Adrenal gland (tissue), 5 donors: Measurements from ENCODE around the gene GLT8D2.
"Not testable (repeated sequence)": the region's sequence is repeated elsewhere in the genome, so short reads cannot be mapped to it uniquely, and the experiment has no call there.

Experiments
- POLR2A ChIP-seq, 2 donors: fragments of 450-650 bp; IDR thresholded peaks; one replicate each; pipeline ENCODE4 v1.6.1; 2017; ENCODE audit warnings: antibody characterized with exemption in 2 of 2, mild to moderate bottlenecking in 2 of 2, moderate library complexity in 1 of 2
- TF ChIP-seq, protein P1 (sequence below), 6 experiments: fragments of 450-650 bp in 4 of 6; fragments of 200-600 bp in 2 of 6; sonication (generic) in 1 of 6; IDR thresholded peaks; 1 replicate in 5 of 6; 2 replicates in 1 of 6; pipeline versions ENCODE4 v1.5.1 to v1.8.0; 2016 to 2021; ENCODE audit warnings: antibody characterized with exemption in 6 of 6, mild to moderate bottlenecking in 2 of 6, moderate library complexity in 1 of 6
- donor health status: DM: no; HTN: no; CAD: no.

DNA sequence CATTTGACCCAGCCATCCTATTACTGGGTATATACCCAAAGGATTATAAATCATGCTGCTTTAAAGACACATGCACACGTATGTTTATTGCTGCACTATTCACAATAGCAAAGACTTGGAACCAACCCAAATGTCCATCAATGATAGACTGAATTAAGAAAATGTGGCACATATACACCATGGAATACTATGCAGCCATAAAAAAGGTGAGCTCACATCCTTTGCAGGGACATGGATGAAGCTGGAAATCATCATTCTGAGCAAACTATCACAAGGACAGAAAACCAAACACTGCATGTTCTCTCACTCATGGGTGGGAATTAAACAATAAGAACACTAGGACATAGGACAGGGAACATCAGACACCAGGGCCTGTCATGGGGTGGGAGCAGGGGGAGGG lies 10.2 kb downstream of the GLT8D2 start:
- TF ChIP-seq, protein P1, sequence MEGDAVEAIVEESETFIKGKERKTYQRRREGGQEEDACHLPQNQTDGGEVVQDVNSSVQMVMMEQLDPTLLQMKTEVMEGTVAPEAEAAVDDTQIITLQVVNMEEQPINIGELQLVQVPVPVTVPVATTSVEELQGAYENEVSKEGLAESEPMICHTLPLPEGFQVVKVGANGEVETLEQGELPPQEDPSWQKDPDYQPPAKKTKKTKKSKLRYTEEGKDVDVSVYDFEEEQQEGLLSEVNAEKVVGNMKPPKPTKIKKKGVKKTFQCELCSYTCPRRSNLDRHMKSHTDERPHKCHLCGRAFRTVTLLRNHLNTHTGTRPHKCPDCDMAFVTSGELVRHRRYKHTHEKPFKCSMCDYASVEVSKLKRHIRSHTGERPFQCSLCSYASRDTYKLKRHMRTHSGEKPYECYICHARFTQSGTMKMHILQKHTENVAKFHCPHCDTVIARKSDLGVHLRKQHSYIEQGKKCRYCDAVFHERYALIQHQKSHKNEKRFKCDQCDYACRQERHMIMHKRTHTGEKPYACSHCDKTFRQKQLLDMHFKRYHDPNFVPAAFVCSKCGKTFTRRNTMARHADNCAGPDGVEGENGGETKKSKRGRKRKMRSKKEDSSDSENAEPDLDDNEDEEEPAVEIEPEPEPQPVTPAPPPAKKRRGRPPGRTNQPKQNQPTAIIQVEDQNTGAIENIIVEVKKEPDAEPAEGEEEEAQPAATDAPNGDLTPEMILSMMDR (IDR thresholded peaks at IDR 0.05): not testable (repeated sequence)
- TF ChIP-seq POLR2A (IDR thresholded peaks at IDR 0.05): not testable (repeated sequence)
